K562 (cell line): ENCODE data around the gene ZFP69. TPM values are rescaled to one million over a fixed set of nuclear protein-coding genes. Genes with fewer than 3 reads are reported as not detected.
A peak's percentile ranks its signal among the peaks of the same experiment; 100 is the strongest.

ENCODE experiments used
- ADNP ChIP-seq: fragments of 200-800 bp; sonication (Bioruptor generic); IDR thresholded peaks from 2 replicates; pipeline ENCODE4 v1.6.1; 2016; ENCODE audit warnings: missing genetic modification characterization, missing compliant biosample characterization
- ARID3A ChIP-seq: IDR thresholded peaks from 2 replicates; pipeline ENCODE4 v1.6.1; 2012; ENCODE audit warnings: low read depth, low read length, improper control_type of control experiment, borderline replicate concordance
- ATF2 ChIP-seq: sonication (generic); formaldehyde crosslinking; IDR thresholded peaks from 2 replicates; pipeline ENCODE4 v1.8.1; 2022; ENCODE audit warnings: missing genetic modification reagents
- C11orf30 ChIP-seq: fragments of 450-650 bp; IDR thresholded peaks from 2 replicates; pipeline ENCODE4 v1.6.1; 2016; ENCODE audit warnings: low read depth, mild to moderate bottlenecking
- CGGBP1 ChIP-seq: fragments of 250-450 bp; sonication (Bioruptor Pico); IDR thresholded peaks from 2 replicates; pipeline ENCODE4 v1.9.0; 2021; ENCODE audit warnings: mild to moderate bottlenecking
- CREM ChIP-seq: IDR thresholded peaks from 2 replicates; pipeline ENCODE4 v1.6.1; 2014; ENCODE audit warnings: antibody characterized with exemption, low read depth
- EGR1 ChIP-seq: fragments of 450-650 bp; conservative IDR thresholded peaks from 2 replicates; pipeline ENCODE4 v1.6.1; 2017; ENCODE audit warnings: mild to moderate bottlenecking
- ETV1 ChIP-seq: fragments of 450-650 bp; conservative IDR thresholded peaks from 2 replicates; pipeline ENCODE4 v1.6.1; 2016; ENCODE audit warnings: missing genetic modification characterization, control low read depth, low read depth, missing compliant biosample characterization
- HNRNPUL1 ChIP-seq: fragments of 200-400 bp; formaldehyde crosslinking; IDR thresholded peaks from 2 replicates; pipeline ENCODE4 v1.6.1; 2017; ENCODE audit warnings: low read length
- KDM1A ChIP-seq, 2 experiments: fragments of 450-650 bp; IDR thresholded peaks; 2 replicates each; pipeline ENCODE4 v1.6.1; 2016; ENCODE audit warnings: mild to moderate bottlenecking in 2 of 2
- L3MBTL2 ChIP-seq: fragments of 450-650 bp; IDR thresholded peaks from 2 replicates; pipeline ENCODE4 v1.6.1; 2016; ENCODE audit warnings: mild to moderate bottlenecking, moderate library complexity
- MNT ChIP-seq, 2 experiments: fragments of 450-650 bp; conservative IDR thresholded peaks; 2 replicates each; pipeline ENCODE4 v1.6.1; 2017; ENCODE audit warnings: mild to moderate bottlenecking in 2 of 2, moderate library complexity in 2 of 2
- MTA1 ChIP-seq: fragments of 450-650 bp; IDR thresholded peaks from 2 replicates; pipeline ENCODE4 v1.6.1; 2017; ENCODE audit warnings: borderline replicate concordance
- NONO ChIP-seq, 2 experiments: fragments of 200-400 bp in 1 of 2; fragments of 450-650 bp in 1 of 2; formaldehyde crosslinking in 1 of 2; IDR thresholded peaks; 2 replicates each; pipeline ENCODE4 v1.6.1; 2017; ENCODE audit warnings: low read depth in 2 of 2, mild to moderate bottlenecking in 2 of 2, moderate library complexity in 2 of 2, low read length in 1 of 2
- PKNOX1 ChIP-seq: fragments of 450-650 bp; IDR thresholded peaks from 2 replicates; pipeline ENCODE4 v1.6.1; 2016
- RB1 ChIP-seq: fragments of 450-650 bp; IDR thresholded peaks from 2 replicates; pipeline ENCODE4 v1.6.1; 2017; ENCODE audit warnings: low read depth, mild to moderate bottlenecking
- RBM25 ChIP-seq: fragments of 200-400 bp; formaldehyde crosslinking; IDR thresholded peaks from 2 replicates; pipeline ENCODE4 v1.6.1; 2018; ENCODE audit warnings: low read length, low read depth, moderate library complexity; ENCODE audit not compliant: severe bottlenecking
- SREBF1 ChIP-seq: fragments of 150-350 bp; IDR thresholded peaks from 2 replicates; pipeline ENCODE4 v1.6.1; 2014; ENCODE audit warnings: antibody characterized with exemption, low read depth, low read length, borderline replicate concordance
- SUPT5H ChIP-seq: fragments of 450-650 bp; IDR thresholded peaks from 2 replicates; pipeline ENCODE4 v1.6.1; 2016
- U2AF1 ChIP-seq: fragments of 200-400 bp; formaldehyde crosslinking; optimal IDR thresholded peaks from 2 replicates; pipeline ENCODE3; 2017; ENCODE audit warnings: mild to moderate bottlenecking, low read depth, low read length, moderate library complexity
- ZNF134 ChIP-seq: fragments of 250-450 bp; sonication (Bioruptor Pico); conservative IDR thresholded peaks from 2 replicates; pipeline ENCODE4 v1.4.0; 2020
- ZNF282 ChIP-seq: sonication (generic); formaldehyde crosslinking; IDR thresholded peaks from 2 replicates; pipeline ENCODE4 v1.8.1; 2023; ENCODE audit warnings: missing genetic modification reagents
- ZNF57 ChIP-seq: fragments of 450-650 bp; formaldehyde crosslinking; IDR thresholded peaks from 2 replicates; pipeline ENCODE4 v1.4.0; 2020; ENCODE audit warnings: mild to moderate bottlenecking, moderate library complexity
- ZSCAN29 ChIP-seq: fragments of 450-650 bp; IDR thresholded peaks from 2 replicates; pipeline ENCODE4 v1.6.1; 2017
- polyA plus RNA-seq, 8 experiments: library from polyadenylated mRNA; depleted of rRNA in 4 of 8; stranded (reverse) in 5 of 8; unstranded in 3 of 8; fragments of >200 nt; fragmentation: Nextera tagmentation in 2 of 8; fragmentation: Illumina TruSeq in 1 of 8; extraction: Ambion mirVana in 2 of 8; extraction: Trizol in 1 of 8; gene quantifications; 2 replicates each; pipeline versions ENCODE4 v1.2.1 to v1.2.3, GENCODE V29; 2011 to 2014; ENCODE audit warnings: inconsistent platforms in 1 of 8, missing spikeins in 1 of 8
- total RNA-seq, 7 experiments: library from RNA; depleted of rRNA in 6 of 7; stranded (reverse); fragments of >200 nt in 6 of 7; fragmentation: Illumina TruSeq in 2 of 7; extraction: Trizol in 2 of 7; gene quantifications; 2 replicates each; pipeline versions ENCODE4 v1.2.1 to v1.2.3, GENCODE V29; 2011 to 2021; ENCODE audit warnings: low replicate concordance in 1 of 7

The ZFP69 gene
- total and polyA plus RNA-seq, 9 of the 15 experiments (the other 6 are each of a cell fraction or from before 2014, with no cell fraction given), result 2.0 to 8.4 (median 5.7) TPM

GRCh38 chr1:40476924-40477677, at the start of gene ZFP69 (continued):
- TF ChIP-seq MNT (conservative IDR thresholded peaks at IDR 0.05) (peak; percentile 32 to 53; a peak in 3 of 4 replicates), PKNOX1 (peak; percentile 56), NONO (IDR thresholded peaks at IDR 0.05; ENCODE audit: low read depth in 2 of 2, low read length in 1 of 2) (peak in 1 of 2 experiments; percentile 64; a peak in 2 of 4 replicates), ZNF57 (no peak), MTA1 (peak; percentile 43; the same call in 1 of the 2 replicates), RB1 (peak; percentile 89), ETV1 (0 out of 2 replicates have a peak, but pooled peaks have one; percentile 29), ZSCAN29 (0 out of 2 replicates have a peak, but pooled peaks have one; percentile 27), HNRNPUL1 (no peak), CGGBP1 (no peak), ARID3A (no peak), EGR1 (peak; percentile 97), ADNP (tag) (peak; percentile 90), CREM (peak; percentile 27; the same call in 1 of the 2 replicates), C11orf30 (no peak), U2AF1 (peak; percentile 65), ATF2 (0 out of 2 replicates have a peak, but pooled peaks have one; percentile 53), ZNF282 (CRISPR knock-in tag) (peak; percentile 90; the same call in 1 of the 2 replicates), RBM25 (peak; percentile 60), SREBF1 (no peak), SUPT5H (0 out of 2 replicates have a peak, but pooled peaks have one; percentile 44), ZNF134 (CRISPR knock-in tag) (no peak), KDM1A (IDR thresholded peaks at IDR 0.05) (peak in 1 of 2 experiments; percentile 52; a peak in 1 of 4 replicates), L3MBTL2 (peak; percentile 94)
